Measurements from ENCODE around the gene DLGAP1.

DNA sequence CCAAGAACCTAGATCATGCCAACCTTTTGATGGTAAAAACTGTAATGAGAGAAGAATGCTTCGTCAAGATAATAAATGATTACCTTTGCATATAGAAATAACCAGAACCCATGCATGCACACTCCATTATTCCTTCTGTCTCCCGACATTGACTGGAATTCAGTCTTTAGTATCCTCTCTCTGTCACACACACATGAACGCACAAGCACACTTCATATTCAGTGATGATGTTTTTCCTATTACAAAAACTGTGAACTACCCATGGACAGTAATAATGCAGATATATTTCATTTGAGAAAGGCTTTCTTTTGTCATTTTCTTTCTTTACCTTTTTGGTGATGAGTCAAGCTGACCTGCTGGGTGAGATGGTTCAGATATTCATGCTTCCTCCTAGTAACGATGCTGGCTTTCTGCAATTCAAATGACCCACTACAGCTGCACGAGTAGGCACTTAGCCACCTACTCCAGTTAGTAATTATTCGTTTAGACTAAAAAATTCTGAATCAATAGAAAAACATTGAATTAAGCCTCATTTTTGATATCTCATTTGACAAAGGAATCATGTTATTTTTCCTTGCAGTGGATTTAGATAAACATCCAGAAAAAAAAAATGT is 623.0 kb downstream of the DLGAP1 start:
- TF ChIP-seq POLR2A (IDR thresholded peaks at IDR 0.05), result no peak
- TF ChIP-seq, protein P1, sequence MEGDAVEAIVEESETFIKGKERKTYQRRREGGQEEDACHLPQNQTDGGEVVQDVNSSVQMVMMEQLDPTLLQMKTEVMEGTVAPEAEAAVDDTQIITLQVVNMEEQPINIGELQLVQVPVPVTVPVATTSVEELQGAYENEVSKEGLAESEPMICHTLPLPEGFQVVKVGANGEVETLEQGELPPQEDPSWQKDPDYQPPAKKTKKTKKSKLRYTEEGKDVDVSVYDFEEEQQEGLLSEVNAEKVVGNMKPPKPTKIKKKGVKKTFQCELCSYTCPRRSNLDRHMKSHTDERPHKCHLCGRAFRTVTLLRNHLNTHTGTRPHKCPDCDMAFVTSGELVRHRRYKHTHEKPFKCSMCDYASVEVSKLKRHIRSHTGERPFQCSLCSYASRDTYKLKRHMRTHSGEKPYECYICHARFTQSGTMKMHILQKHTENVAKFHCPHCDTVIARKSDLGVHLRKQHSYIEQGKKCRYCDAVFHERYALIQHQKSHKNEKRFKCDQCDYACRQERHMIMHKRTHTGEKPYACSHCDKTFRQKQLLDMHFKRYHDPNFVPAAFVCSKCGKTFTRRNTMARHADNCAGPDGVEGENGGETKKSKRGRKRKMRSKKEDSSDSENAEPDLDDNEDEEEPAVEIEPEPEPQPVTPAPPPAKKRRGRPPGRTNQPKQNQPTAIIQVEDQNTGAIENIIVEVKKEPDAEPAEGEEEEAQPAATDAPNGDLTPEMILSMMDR (IDR thresholded peaks at IDR 0.05), result no peak

All from testis (tissue), 2 donors.